GM21825 (cell line): ENCODE results near the gene ARHGAP15.

Experiments
- ATAC-seq: cut with Tn5 transposase; IDR thresholded peaks from one replicate; pipeline ENCODE4 v1.9.1; 2021; ENCODE audit warnings: mild to moderate bottlenecking, moderate library complexity; ENCODE audit not compliant: unreplicated experiment

The ARHGAP15 gene

DNA sequence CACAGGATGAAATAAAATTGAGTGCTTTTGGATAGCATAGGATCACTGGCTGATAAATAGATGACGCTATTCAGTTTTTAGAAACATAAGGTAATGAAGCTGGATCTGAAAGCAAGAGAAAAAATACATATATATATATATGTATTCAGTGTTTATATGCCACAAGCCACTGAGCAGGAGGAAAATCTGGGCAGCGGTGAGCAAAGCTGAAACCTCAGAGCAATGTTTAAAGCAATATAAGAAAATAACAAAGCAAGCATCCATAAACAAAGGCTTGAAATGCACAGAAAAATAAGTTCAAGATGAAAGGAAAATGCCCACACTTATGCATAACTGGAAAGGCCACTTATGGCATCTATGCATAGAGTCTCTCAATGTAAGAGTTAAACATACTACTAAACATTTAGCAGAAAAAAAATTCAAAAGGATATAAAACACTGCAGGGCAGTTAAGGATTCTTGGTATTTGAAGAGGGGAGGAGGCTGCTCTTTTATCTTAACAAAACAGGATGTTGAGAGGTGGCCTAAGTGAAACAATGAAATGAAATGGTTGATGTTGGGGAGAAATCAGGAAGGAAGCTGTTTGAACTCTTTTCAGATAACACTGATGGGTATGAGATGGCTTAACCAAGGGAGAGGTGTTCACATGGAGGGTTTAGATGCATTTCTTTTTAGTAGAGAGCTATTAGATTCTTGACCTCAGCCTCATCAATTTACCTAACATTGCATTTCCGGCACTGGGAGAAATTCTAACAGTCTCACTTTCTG, 129.1 kb downstream of the ARHGAP15 start:
- ATAC-seq = no peak

DNA sequence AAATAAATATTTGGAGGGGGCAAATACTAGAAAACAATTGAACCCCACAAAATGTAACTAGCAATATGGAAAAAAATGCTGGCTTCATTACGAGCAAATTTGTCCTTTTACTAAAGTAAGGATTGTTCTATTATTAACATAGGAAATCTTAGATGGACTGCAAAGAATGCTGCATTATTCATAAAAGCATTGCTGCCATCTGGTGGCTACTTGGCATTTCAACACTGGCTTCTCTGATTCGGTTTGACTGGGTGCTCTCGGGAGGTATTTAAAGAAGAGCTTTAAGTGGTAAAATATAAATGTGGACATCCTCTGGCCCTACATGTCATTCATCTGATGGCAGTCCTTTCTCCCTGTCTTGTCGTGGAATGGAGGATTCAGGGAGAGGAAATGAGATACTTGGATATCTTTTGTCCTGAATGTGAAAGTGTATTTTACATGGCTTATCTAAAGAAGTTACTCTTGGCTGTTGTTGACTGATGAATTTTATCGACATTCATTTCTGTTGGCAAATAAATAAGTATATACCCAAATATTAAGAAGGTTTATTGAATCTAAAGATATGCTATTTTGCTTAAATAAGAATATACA, 130.2 kb downstream of the ARHGAP15 start:
- ATAC-seq = peak; percentile 51

DNA sequence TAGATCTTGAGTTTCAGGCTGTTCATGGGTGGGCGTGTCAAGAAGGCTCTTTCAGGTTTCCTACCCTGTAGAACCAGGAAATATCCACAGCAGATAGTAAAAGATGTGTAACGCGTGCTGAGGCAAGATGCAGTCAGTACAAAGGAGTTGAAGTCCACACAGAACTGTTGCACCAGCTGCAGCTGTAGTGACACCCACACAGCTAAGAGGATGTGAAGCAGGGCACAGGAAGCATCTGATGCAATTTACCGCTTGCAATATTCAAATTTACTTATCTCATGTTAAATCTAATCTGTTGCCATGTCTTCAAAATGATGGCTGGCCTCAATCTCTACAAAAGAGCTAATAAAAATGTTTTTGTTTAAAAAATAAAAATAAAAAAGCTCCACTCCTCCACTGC, 132.8 kb downstream of the ARHGAP15 start:
- peak; percentile 48 for ATAC-seq

DNA sequence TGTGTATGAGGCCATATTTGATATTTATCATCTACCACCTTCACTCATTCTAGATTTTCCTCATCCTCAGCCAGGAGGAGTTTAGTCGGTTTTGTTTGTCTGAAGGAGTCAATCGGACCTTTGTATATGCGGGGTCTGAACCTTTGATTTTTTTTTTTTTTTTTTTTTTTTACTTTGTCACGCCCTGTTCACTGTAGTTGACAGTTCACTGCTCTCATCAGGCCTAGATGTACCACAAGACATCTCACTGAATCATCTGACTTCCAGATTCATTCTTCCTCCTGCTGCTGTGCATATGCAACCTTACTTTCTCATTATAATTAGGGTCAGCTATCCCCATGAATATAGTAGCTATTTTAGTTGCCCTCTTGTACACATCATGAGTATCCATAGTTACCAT, 133.2 kb downstream of the ARHGAP15 start:
- ATAC-seq = no peak

DNA sequence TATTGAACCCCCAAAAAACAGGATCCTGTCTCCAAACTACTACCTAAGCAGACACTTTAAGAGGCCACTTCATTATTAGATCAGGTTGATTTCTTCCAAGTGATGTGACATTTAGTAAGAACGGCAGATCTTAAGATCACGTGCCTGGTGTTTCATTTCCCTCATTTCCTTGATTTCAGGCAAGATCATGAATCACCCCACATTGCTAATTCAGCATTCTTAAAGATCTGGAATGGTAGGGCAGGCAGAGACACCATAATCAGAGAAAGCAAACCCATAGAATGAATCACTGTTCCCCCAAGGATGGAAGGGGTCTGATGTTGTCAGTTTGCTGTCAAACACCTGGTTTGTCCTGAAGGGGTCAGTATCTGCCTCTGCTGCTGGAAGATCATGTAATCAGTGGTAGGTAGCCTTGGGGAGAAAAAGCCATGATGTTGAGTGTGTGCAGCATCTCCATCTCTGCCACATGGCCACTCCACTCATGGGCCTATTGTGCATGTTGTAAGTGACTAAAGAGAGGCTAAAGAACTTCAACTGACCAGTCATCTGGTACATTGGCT, 133.9 kb downstream of the ARHGAP15 start:
- no peak for ATAC-seq

DNA sequence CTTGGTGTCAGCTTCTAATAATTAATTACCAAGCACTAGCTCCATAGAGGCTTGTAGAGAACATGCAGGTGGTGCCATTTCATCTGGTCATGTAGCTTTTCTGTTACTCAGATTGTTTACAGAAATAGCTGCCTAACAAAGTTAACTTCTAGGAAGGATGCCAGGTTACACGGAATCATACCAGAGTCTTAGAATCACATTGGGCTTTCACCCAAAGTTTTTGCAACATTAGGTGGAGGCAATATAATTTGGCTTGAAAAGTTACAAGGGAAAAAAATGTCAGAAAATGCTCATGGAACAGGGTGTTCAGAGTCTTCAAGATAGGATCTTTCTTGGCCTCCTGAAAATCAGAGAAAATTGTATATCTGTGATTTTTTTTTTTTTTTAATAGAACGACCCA, 135.6 kb downstream of the ARHGAP15 start:
- no peak for ATAC-seq

DNA sequence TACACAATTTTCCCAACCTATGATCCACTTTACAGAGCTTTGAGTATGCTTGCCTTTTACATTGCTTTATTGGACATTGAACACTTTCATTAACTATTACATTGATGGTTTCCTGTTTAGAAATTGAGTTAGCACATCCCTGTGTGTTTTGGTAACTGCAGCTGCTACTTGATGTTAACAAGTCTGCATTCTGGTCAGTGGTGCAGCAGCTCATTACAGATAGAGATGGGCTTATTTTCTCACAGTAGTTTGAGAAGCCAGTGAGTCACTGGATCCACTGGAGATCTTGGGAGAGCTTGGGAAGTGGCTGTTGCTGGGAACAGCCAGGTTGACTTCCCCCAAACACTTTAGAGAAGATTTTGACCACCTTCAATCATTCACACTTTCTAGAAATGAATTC, 150.5 kb downstream of the ARHGAP15 start:
- ATAC-seq = no peak

DNA sequence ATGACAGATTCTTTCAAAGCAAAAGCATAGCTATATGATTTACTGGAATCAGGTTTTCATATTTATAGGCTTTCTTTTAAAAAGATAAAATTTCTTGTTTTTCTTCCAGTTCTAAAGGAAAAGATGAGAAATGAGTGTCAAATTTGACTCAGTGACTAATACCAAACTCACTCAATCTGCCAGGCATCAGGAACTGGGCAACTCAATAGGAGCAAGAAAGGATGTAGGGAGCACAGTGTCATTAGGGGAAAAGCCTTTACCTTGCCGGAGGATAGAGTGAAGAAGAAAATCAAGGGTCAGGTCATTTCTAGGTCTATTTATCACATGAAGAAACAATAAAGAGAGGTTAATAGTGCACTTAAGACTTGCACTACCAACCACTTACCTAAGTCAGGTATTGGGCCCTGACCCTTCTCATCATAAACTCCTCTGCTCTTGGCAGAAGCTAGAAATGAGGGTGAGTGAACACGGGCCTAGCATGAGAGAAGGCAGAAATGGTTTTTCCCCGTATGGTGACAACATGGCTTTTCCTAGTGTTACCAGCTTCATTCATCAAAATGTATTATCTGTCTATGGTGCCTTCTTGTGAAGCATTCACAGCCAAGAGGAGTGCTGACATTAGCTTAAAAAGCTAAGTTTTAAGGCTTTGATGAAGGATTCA, 151.0 kb downstream of the ARHGAP15 start:
- no peak for ATAC-seq

DNA sequence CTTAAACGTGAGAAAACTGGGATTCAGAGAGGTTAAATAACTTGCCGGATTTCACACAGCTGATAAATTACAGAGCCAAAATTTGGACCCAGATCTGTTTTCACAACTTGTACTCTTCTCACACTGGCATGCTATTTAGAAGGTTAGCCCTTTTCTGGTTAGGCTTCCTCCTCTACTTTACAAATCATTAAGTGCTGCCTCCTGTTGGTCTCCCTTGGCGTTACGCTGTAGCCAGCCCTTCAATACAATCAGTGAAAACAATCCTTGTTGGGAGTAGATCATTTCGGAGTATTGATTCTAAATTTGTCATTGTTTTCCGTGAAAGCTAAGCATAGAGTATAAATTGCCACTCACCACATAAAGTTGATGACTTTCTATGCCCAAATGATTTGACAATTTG, 153.5 kb downstream of the ARHGAP15 start:
- no peak for ATAC-seq

DNA sequence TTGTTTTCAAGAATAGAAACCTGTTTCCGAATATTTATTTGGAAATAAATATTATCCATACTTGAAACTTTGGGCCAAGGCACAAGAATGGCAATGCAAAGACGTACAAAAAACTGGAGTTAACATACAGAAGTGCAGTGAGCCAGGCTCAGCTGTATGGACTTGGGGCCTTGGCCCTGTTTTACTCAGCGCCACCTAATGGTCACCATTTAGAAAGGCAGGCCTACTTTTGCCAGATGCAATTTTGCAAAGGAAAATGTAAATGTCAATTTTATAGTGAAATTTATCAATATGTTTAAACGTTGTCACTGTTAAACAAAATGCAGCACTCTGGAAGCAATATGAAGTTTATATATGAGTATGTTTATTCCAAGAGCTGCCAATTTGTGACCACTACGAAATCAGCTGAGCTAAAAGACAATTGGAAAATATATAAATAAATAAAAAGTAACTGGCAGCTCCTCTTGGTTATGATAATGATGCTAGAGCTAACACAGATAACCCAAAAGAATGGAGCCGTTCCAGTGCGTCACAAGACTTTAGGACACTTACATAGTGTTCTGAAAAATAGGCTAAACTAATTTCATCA, 155.0 kb downstream of the ARHGAP15 start:
- peak; percentile 78 for ATAC-seq

DNA sequence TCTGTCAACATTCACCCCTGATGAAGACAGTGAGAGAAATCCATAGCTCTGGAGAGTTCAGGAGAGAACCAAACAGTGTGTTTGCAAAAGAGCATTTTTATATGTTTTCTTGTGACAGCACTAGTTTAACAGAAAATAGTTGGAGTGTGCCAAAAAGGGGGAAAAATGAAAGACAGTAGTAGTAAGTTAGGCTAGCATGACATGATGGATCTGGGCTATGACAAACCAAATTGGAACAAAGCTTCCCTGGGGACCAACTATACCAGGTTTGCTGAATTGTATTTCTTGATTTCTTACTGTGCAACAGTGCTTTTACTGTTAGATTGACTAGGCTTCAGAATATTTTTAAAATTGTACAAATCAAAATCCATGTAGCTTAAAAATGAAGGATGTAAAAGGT, 159.8 kb downstream of the ARHGAP15 start:
- no peak for ATAC-seq

DNA sequence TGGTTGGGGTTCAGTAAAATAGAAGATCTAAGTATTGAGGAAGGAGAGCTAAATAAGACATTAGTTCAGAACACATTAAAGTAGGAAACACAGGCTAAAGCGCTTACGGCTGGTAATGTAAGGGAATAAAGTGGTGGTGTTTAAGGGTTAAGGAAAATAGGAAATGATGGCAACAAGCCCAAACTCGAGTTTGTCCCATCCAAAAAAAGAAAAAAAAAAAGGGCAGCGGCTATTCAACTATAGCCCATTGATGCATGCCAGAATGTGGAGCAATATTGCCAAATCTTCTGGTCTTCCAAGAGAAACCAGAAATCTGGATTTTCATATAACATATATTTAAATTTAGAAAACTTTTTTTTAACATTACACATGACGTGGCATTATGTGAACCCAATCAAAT, 161.0 kb downstream of the ARHGAP15 start:
- ATAC-seq = no peak

DNA sequence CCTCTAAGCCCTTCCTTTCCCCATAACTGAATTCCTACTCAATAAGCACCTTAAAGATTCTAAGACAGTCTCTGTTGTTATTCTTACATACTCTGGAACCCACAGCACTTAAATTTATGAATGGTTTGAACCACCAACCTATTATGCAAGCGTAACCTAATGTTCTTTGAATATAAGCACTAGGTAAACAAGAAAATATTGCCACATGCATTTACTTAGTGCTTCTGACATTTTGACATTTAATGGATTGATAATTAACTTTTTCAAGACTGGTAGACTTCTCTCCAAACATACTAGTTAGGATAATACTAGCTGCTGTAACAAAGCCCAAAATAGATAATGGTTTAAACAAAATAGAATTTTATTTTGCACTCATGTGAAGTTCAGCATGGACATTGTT, 164.8 kb downstream of the ARHGAP15 start:
- no peak for ATAC-seq

DNA sequence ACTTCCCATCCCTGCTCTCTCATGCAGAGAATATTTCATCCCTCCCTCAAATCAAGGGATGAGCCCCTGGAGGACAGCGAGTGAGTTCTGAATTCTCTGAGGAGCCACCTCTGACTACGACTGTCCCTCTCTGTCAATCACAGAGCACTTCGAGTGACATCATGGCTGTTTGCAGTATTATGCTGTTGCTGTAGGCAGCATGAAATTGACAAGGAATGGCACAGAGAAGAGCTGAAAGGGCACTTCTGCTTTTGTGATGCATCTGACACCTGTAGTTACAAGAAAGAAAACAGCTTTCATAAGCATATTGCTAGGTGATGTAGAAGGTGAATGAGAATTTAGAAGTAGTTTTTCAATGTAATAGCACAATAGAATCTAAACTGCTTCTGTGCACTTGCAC, 166.9 kb downstream of the ARHGAP15 start:
- no peak for ATAC-seq

DNA sequence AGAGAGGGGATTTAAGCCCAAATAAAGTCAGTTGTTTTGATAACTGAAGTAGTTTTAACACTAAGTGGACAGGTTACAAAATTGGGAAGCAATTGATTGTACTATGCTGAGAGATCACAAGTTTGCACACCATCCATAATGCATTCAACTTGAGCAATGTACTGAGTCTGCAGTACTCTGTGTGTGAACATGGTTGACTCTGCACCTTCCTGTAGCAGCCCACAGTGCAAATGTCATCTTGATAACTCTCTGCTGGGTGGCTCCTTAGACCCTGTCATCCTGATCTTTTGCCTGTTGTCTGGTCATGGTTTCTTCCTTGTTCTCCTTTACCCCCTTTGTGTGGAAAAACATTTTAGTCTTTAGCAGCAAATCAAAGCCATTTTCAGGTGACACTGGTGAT, 168.0 kb downstream of the ARHGAP15 start:
- no peak for ATAC-seq

DNA sequence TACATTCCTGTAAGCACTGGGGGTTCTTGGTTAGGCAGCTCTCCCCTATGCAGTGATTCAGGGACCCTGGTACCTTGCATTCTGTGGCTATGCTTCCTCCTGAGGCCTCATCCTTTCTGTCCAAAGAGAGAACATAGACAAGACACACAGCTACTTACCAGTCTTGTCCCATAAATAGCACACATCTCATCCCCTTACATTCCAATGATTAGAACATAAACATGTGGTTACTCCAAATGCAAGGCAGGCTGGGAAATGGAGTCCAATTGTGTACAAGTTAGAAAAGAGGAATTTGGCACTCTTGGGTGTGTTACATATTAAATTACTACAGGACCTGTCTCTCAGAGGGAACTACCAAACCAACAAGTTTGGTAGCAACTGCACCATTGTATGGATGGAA, 171.3 kb downstream of the ARHGAP15 start:
- no peak for ATAC-seq

DNA sequence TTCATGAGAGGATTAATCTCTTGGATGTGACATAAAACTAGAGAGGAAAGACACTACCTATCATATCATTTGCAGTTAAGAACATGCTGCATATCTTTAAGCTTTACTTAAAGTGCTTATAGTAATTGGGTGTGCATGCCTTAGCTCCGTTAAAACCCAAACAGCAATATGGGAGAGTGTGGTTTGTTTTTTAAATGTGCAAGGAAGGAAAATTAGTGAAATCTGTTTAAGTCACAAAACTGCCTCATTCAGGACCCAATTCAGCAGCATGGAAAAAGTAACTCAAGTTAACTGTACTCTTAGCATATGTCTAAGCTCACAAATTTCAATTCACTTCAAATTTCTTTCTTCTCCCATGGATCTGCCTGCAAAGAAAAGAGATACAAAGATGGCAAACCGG, 182.2 kb downstream of the ARHGAP15 start:
- ATAC-seq = no peak

DNA sequence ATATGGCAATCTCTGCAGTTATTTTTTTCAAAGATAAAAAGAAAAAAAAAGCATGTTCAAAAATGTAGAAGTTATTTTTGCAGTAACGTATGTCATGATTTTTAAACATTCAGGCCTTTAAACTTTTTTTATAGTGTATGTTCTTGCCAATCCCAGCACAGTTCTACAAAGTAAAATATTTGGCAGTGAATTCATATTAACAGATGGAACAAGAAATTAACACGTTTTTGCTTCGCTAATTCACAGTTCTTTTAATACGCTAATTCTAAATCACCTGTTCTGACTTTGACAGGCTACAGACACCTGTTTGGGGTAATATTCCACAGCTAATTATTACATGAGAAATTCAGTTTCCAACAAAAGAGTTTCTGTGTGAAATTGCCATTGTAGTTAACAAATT, 183.2 kb downstream of the ARHGAP15 start:
- no peak for ATAC-seq

DNA sequence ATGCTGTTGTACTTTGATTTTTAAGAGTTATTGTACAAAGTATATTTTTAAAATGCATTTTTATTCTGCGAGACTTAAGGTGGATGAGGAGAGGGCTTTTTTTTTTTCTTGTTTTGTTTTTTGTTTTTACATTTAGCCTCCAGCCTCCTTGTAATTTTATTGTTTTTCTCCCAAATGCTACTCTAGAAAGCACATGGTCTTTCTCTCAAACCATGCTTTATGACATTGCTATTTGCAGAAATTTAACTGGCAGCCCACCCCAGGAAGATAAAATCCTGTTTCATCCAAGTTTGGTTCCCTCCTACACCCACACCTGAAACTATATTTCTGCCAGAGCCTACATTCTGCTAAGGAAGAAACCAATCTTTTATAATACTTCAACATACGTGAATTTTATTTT, 184.6 kb downstream of the ARHGAP15 start:
- ATAC-seq = no peak

DNA sequence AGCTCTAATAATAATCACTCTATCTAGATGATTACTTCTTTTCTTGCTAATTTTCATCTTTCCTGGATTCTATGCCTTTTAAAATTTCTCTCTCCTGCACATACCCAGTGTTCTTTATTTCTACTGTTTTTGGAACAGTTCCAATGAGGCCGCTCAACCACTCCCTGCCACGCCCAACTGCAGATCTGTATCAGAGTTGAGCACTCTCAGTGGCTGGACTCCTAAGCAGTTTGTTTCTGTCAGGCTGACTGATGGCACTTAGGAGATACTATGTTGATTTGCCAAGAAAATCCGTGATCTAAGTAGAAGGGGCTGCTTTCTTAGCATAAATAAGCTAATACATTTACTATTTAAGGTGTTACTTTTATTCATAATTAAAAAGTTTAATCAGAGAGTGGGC, 192.8 kb downstream of the ARHGAP15 start:
- ATAC-seq = no peak

DNA sequence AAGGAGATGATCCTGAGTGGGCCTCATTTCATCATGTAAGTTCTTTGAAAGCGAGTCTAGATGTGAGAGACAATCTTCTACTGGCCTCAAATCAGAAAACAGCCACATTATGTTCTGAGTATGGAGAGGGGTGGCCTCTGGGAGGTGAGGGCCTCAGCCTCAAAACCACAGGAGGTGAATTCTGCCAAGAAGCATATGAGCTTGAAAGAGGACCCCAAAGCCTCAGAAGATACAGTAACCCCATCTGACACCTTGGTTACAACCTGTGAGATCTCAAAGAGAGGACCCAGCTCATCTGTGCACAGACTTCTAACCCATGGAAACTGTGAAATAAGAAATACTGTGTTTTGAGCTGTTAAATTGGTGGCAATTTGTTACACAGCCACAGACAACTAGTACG, 200.1 kb downstream of the ARHGAP15 start:
- no peak for ATAC-seq
